Loucy (cell line): ENCODE data around the gene MCRIP1.

ENCODE experiments used
- CTCF ChIP-seq: fragments of 200-600 bp; sonication (generic); conservative IDR thresholded peaks from 2 replicates; pipeline ENCODE4 v1.5.1; 2014; ENCODE audit warnings: mild to moderate bottlenecking, antibody characterized with exemption, low read length
- EZH2phosphoT487 ChIP-seq: fragments of 200-600 bp; IDR thresholded peaks from 2 replicates; pipeline ENCODE4 v1.6.1; 2018; ENCODE audit warnings: antibody characterized with exemption, mild to moderate bottlenecking, moderate library complexity, borderline replicate concordance

DNA sequence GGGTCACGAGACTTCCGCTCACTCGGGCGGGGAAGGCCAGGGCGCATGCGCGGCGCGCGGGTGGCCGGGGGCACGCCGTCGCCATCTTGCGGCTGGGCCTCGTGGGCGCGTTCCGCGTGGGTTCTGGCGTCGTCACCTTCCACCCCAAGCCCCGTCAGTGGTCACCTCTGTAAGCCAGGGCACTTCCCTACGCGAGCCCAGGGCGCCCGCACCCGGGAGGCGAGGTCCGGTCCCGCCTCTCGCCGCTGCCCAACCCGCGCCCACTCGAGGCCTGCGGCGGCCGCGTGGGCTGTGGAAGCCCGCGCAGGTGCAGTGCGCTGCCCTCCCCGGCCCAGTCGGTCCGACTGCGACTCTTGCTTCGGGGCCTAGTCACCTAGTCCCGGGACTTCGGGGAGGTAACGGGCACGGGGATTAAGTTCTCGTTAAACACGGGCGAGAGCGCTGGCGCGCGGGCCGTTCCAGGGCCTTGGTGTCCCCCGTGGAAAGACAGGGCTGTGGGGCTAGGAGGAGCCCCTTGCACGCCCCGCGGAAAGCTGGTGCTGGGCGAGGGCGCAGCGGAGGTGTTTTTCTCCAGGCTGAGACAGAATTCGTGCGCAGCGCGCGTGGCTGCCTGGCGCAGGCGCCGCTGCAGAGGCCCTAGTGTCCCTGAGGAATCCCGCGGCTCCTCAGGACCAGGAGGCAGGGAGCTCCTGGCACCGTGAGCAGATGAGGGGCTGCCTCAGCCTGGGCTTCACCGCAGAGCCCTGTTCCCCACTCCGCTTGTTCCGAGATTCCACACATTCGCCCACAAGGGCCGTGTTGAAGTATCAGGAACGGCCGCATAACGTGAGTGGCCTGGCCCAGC lies 38.5 kb upstream of the MCRIP1 start:
- peak; percentile 21; the same call in 1 of the 2 replicates for TF ChIP-seq CTCF
- TF ChIP-seq EZH2phosphoT487, result no peak
